GM12878 (cell line): ENCODE data around the gene TMEM82. TPM values are rescaled to one million over a fixed set of nuclear protein-coding genes. Genes with fewer than 3 reads are reported as not detected.

Experiments used
- ATAC-seq: fragments of 200-7000 bp; cut with Tn5 transposase; 3 replicates; pipeline ENCODE4 v1.9.1; 2020; ENCODE audit warnings: mild to moderate bottlenecking, moderate library complexity
- BruUV-seq: library from RNA; stranded (reverse); fragments of 400-500 nt; replicated peaks from 2 replicates; lab custom pipeline; 2021; lab: Mats Ljungman, UMichigan
- CTCF ChIA-PET: fragments of 300-600 bp; sonication (Branson Sonifier 250); formaldehyde crosslinking; extraction: SDS; loops from one replicate; lab custom pipeline; 2021; ENCODE audit warnings: inconsistent platforms; lab: Yijun Ruan, JAX
- POLR2A ChIA-PET: fragments of 350-600 bp; formaldehyde crosslinking; extraction: SDS; loops from one replicate; lab custom pipeline; 2021; ENCODE audit warnings: inconsistent platforms; lab: Charles Lee
- RAD21 ChIA-PET: fragments of 300-600 bp; sonication (Branson Sonifier 250); formaldehyde crosslinking; loops from one replicate; lab custom pipeline; 2023; ENCODE audit warnings: antibody characterized with exemption; ENCODE audit not compliant: unreplicated experiment; lab: Charles Lee
- SMC1A ChIA-PET: fragments of 300-600 bp; sonication (Branson Sonifier 250); formaldehyde crosslinking; loops from one replicate; lab custom pipeline; 2023; ENCODE audit not compliant: unreplicated experiment, uncharacterized antibody; lab: Charles Lee
- DNase-seq: peaks from one replicate; pipeline ENCODE4 v3.0.0-alpha.2; 2011; ENCODE audit warnings: low read depth, low spot score
- FAIRE-seq: peaks from 3 replicates; lab custom pipeline; 2011; peaks lifted over from hg19 to GRCh38; lab: Jason Lieb, UNC
- H2AFZ ChIP-seq: 2 replicates; pipeline ENCODE4 v1.6.0; 2011; ENCODE audit warnings: low read depth, low read length, control low read depth; ENCODE audit not compliant: control insufficient read depth
- H3K27ac ChIP-seq: 2 replicates; pipeline ENCODE4 v1.5.1; 2011; ENCODE audit warnings: control low read depth; ENCODE audit not compliant: control insufficient read depth, insufficient read depth
- H3K27me3 ChIP-seq, 2 experiments: replicated peaks in 1 of 2; 2 replicates each; pipeline versions ENCODE4 v1.6.0 to v1.6.1; 2011; ENCODE audit warnings: low read length in 1 of 2; ENCODE audit not compliant: control insufficient read depth in 2 of 2, insufficient read depth in 2 of 2
- H3K36me3 ChIP-seq, 2 experiments: 2 replicates each; pipeline ENCODE4 v1.5.1; 2011; ENCODE audit warnings: low read length in 1 of 2; ENCODE audit not compliant: control insufficient read depth in 2 of 2, insufficient read depth in 2 of 2
- H3K4me1 ChIP-seq: 2 replicates; pipeline ENCODE4 v1.6.1; 2011; ENCODE audit warnings: mild to moderate bottlenecking, low read length, moderate library complexity, mixed read lengths; ENCODE audit not compliant: control insufficient read depth, insufficient read depth
- H3K4me2 ChIP-seq: 2 replicates; pipeline ENCODE4 v1.6.0; 2011; ENCODE audit warnings: control low read depth; ENCODE audit not compliant: control insufficient read depth, insufficient read depth
- H3K4me3 ChIP-seq: fragments of 200-600 bp; sonication (generic); 2 replicates; pipeline ENCODE4 v1.5.1; 2016
- H3K79me2 ChIP-seq: 2 replicates; pipeline ENCODE4 v1.6.0; 2011; ENCODE audit warnings: low read length; ENCODE audit not compliant: control insufficient read depth, insufficient read depth
- H3K9ac ChIP-seq: 2 replicates; pipeline ENCODE4 v1.8.0; 2011; ENCODE audit warnings: low read length, control low read depth, mixed read lengths; ENCODE audit not compliant: control insufficient read depth, insufficient read depth
- H3K9me3 ChIP-seq: replicated peaks from 3 replicates; pipeline ENCODE4 v1.5.1; 2011; ENCODE audit warnings: mild to moderate bottlenecking, low read length; ENCODE audit not compliant: control insufficient read depth, insufficient read depth
- H4K20me1 ChIP-seq: 2 replicates; pipeline ENCODE4 v1.6.0; 2011; ENCODE audit not compliant: control insufficient read depth, insufficient read depth
- GABPA ChIP-seq: IDR thresholded peaks from 2 replicates; pipeline ENCODE4 v1.6.1; 2014; ENCODE audit warnings: antibody characterized with exemption, low read depth, mild to moderate bottlenecking, inconsistent platforms
- NRF1 ChIP-seq: conservative IDR thresholded peaks from 2 replicates; pipeline ENCODE4 v1.6.1; 2011; ENCODE audit warnings: mild to moderate bottlenecking, low read depth, low read length, improper control_type of control experiment
- REST ChIP-seq: IDR thresholded peaks from 2 replicates; pipeline ENCODE4 v1.6.1; 2012; ENCODE audit warnings: mild to moderate bottlenecking, low read depth, low read length
- WGBS: methylation state at CpG from one replicate; pipeline ENCODE4 v1.1.6; 2016; ENCODE audit warnings: low lambda C conversion rate; ENCODE audit not compliant: insufficient replicate concordance, insufficient coverage; ENCODE audit errors: missing lambda C conversion rate; 5-methylcytosine and 5-hydroxymethylcytosine counted together
- in situ Hi-C: fragments of 300-500 bp; cut with MboI; formaldehyde crosslinking; loops from 9 replicates; pipeline ENCODE4 v1.14.3; 2018; ENCODE audit warnings: mixed read lengths
- intact Hi-C: fragments of 100-400 bp; cut with micrococcal nuclease; formaldehyde crosslinking; loops from one replicate; pipeline ENCODE4 v1.14.2; 2022; ENCODE audit not compliant: unreplicated experiment
- polyA plus RNA-seq, 11 experiments: library from polyadenylated mRNA; depleted of rRNA in 4 of 11; unstranded in 6 of 11; stranded (reverse) in 5 of 11; fragments of >200 nt; fragmentation: Nextera tagmentation in 4 of 11; fragmentation: Illumina TruSeq in 1 of 11; extraction: Ambion mirVana in 4 of 11; extraction: Trizol in 1 of 11; gene quantifications; 1 replicate in 1 of 11; 2 replicates in 10 of 11; pipeline versions ENCODE4 v1.2.1 to v1.2.3, GENCODE V29; 2011 to 2016; ENCODE audit warnings: inconsistent platforms in 2 of 11, missing spikeins in 2 of 11, low read depth in 1 of 11
- total RNA-seq, 4 experiments: library from RNA; depleted of rRNA in 3 of 4; stranded (reverse); fragments of >200 nt in 3 of 4; fragmentation: Illumina TruSeq in 1 of 4; extraction: Trizol in 1 of 4; gene quantifications; 2 replicates each; pipeline versions ENCODE4 v1.2.1 to v1.2.3, GENCODE V29; 2013 to 2021

TMEM82 gene
- total and polyA plus RNA-seq, 10 of the 15 experiments (the other 5 are each of a cell fraction or from before 2014, with no cell fraction given): not detected

- no peak for TF ChIP-seq GABPA
- no peak for TF ChIP-seq REST
Observed at GRCh38 chr1:15731735-15732685, 10.3 kb upstream of the TMEM82 start (continued).

DNA sequence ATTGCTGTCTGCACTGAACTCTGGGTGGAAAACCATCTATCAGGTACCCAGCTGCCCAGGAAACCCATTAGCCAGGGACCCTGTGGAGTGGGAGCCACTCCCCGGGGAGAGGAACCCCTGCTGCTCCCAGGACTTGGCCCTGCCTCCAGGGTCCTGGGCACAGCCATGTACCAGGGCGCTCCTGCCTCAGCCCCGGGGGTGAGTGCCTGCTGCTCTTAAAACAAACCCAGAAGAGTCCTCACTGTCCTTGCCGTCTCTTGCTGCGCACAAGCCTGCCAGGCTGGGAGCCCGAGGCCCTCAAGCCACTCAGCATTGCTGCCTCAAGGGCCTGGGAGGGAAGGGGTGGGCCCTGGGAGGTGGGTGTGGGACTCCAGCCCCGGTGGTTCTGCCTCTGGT lies 9.6 kb upstream of the TMEM82 start:
- no TSS peak for BruUV-seq
- Histone ChIP-seq H3K4me2 (no peak overlapping the region), H3K9ac (no peak overlapping the region), H3K4me3 (no peak overlapping the region), H2AFZ (no peak overlapping the region), H3K27ac (no peak overlapping the region), H3K79me2 (no peaks in the 10 kb centered on the region), H3K27me3 (no peaks in the 10 kb centered on the region), H4K20me1 (no peaks in the 10 kb centered on the region), H3K4me1 (no peaks in the 10 kb centered on the region), H3K9me3 (no peaks in the 10 kb centered on the region), H3K36me3 (peaks cover 7 to 20% of the 10 kb centered on the region in 2 experiments)
- FAIRE-seq: no peak
- CTCF ChIA-PET: interaction anchor here (0.6 to 1.0 kb wide), 2 partner anchors 9 to 51 kb away, joined by 3 to 4 read pairs; no protein-coding TSS in a partner anchor
- intact Hi-C loops: loop anchor here (5.0 kb wide), 1 partner anchor 300 kb away; no protein-coding TSS in a partner anchor
- SMC1A ChIA-PET: no interaction called here
- POLR2A ChIA-PET: interaction anchor here (0.6 kb wide), 1 partner anchor 52 kb away, joined by 4 read pairs; no protein-coding TSS in a partner anchor
- no peak for ATAC-seq
- RAD21 ChIA-PET: interaction anchor here (0.6 kb wide), 1 partner anchor 161 kb away, joined by 3 read pairs; no protein-coding TSS in a partner anchor
- no peak for DNase-seq
- no peak for TF ChIP-seq NRF1
- TF ChIP-seq, all 136 proteins: peak for 0
- WGBS: 100% methylated on average over 4 of the region's 7 CpGs
- in situ Hi-C loops: no loop called here
